ENCODE measurements around the gene ACTRT2. TPM values are rescaled to one million over a fixed set of nuclear protein-coding genes. Genes with fewer than 3 reads are reported as not detected.

ACTRT2 gene
- total RNA-seq, 1 donor from 2014 or later = not detected

DNA sequence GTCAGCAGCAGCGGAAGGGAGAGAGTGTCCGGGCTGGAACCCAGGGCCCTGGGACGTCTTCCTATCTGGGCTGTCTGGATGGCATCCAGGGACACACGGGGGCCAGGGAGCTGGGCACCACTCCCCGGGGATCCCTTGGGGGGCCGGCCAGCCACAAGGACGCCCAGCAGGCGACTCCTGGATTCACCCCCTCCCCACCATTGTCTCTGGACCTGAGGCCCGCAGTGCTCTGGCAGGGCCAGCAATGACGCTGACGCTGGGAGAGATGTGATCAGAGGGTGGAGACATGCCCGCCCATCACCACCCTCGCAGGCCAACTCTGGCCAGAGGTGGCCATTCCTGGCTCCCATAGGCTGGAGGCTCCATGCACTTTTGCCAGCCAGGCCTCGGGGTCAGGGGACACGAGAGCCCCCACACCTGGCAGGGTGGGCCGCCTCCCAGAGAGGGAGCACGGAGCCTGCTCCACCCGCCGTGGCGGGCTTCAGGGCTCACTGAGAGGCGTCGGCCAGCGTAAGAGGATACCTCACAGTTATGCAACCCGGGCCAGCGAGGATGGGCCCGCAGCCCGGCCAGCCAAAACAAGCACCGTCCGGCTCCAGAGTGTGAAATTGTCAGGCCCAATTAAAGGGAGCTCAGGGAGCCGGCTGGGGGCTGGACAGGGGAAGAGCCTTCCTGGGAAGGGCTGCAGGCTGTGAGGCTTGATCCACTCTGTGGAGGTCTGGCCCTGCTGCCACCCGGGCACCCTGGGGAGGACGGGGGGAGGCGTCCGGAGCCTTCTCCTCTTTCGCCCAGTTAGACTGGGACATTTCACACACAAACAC lies 10.3 kb downstream of the ACTRT2 start:
- H3K9me3 ChIP-seq (ENCODE audit: control insufficient read depth in 3 of 3, low read length in 3 of 3) = no peaks in the 10 kb centered on the region
- H3K4me1 ChIP-seq (ENCODE audit: control insufficient read depth in 3 of 3, insufficient read depth in 3 of 3, low read length in 3 of 3) = peaks cover 5 to 10% (median 10%) of the 10 kb centered on the region in 3 donors
- H3K9ac ChIP-seq (ENCODE audit: low read depth in 1 of 3, low read length in 3 of 3) = peak overlapping the region in 1 of 3 donors; percentile 62
- no peak overlapping the region for H3K4me3 ChIP-seq (ENCODE audit: low read length in 3 of 3)
- H3K27me3 ChIP-seq (ENCODE audit: control insufficient read depth in 3 of 3, insufficient read depth in 3 of 3, low read length in 3 of 3) = peaks cover 26 to 80% (median 76%) of the 10 kb centered on the region in 3 donors
- no peak overlapping the region for H3K27ac ChIP-seq (ENCODE audit: low read depth, low read length)
- H3K36me3 ChIP-seq (ENCODE audit: control insufficient read depth in 3 of 3, insufficient read depth in 3 of 3, low read length in 3 of 3) = no peaks in the 10 kb centered on the region

DNA sequence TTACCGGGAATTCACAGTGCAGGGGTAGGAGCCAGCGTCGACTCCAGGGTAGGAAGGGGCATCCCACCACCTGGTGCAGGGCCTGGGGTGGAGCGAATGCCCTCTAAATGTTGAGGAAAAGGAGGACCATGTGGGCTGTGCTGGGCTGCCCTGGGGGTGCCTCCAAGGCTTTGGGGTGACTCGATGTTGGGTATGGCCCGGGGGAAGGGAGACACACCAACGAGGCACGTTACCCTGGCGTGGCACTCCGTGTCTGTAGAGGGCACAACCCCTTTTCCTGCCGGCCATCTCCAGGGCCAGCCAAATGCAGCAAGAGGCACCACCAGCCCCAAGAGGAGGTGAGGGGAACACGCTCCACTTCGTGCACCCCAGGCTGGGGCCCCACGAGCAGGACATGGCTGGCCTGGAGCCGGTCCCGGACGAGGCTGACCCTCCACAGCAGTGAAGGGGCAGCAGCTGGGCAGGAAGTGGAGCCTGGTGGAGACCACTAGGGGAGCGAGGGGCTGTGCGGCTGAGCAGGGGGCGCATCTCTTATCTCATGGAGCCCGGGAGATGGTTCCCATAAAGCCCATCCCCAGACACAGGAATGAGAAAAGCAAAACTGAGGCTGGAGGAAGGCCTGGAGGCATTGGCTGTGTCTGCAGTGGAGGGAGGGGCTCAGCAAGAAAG lies 11.2 kb downstream of the ACTRT2 start:
- H3K27me3 ChIP-seq (ENCODE audit: control insufficient read depth in 3 of 3, insufficient read depth in 3 of 3, low read length in 3 of 3) = peaks cover 35 to 82% (median 80%) of the 10 kb centered on the region in 3 donors
- no peaks in the 10 kb centered on the region for H3K36me3 ChIP-seq (ENCODE audit: control insufficient read depth in 3 of 3, insufficient read depth in 3 of 3, low read length in 3 of 3)
- H3K4me3 ChIP-seq (ENCODE audit: low read length in 3 of 3) = no peak overlapping the region
- H3K27ac ChIP-seq (ENCODE audit: low read depth, low read length) = no peak overlapping the region
- H3K9me3 ChIP-seq (ENCODE audit: control insufficient read depth in 3 of 3, low read length in 3 of 3) = no peaks in the 10 kb centered on the region
- H3K9ac ChIP-seq (ENCODE audit: low read depth in 1 of 3, low read length in 3 of 3) = peak overlapping the region in 1 of 3 donors; percentile 62
- H3K4me1 ChIP-seq (ENCODE audit: control insufficient read depth in 3 of 3, insufficient read depth in 3 of 3, low read length in 3 of 3) = peaks cover 5 to 10% (median 10%) of the 10 kb centered on the region in 3 donors

DNA sequence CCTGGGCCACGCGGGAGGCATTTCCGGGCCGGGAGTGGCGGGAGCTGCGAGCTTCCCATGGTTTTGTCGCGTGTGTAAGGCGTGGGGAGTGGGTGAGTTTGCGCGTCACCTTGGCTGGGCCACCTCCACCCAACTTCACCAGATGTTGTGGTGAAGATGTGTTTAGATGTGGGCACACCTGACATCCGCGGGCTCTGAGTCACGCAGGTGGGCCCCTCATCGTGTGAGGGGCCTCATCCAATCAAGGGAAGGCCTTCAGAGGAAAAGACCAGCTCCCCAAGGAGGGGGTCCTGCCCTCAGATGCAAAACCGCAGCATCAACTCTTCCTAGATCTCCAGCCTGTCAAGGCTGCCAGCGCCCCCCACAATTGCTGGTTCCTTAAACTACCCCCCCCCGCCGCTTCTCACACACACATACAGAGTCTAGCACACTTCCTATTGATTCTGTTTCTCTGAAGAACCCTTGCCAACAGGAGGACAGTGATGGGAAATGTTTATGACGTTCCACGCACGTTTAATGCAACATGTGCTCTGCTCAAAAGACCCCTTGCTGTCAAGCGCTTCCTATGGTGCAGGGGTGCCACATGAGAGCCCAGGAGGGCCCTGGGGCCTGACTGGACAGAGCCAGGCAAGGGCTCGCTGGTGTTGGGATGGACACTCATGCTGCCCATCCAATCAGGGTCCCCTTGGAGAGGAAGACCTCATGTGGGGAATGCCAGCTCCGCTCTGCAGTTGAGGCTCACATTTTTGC lies 11.9 kb downstream of the ACTRT2 start:
- Histone ChIP-seq H3K9me3 (ENCODE audit: control insufficient read depth in 3 of 3, low read length in 3 of 3) (no peaks in the 10 kb centered on the region), H3K36me3 (ENCODE audit: control insufficient read depth in 3 of 3, insufficient read depth in 3 of 3, low read length in 3 of 3) (no peaks in the 10 kb centered on the region), H3K4me3 (ENCODE audit: low read length in 3 of 3) (no peak overlapping the region), H3K4me1 (ENCODE audit: control insufficient read depth in 3 of 3, insufficient read depth in 3 of 3, low read length in 3 of 3) (peaks cover 5 to 10% (median 10%) of the 10 kb centered on the region in 3 donors), H3K27me3 (ENCODE audit: control insufficient read depth in 3 of 3, insufficient read depth in 3 of 3, low read length in 3 of 3) (peaks cover 40 to 83% (median 82%) of the 10 kb centered on the region in 3 donors), H3K9ac (ENCODE audit: low read depth in 1 of 3, low read length in 3 of 3) (no peak overlapping the region), H3K27ac (ENCODE audit: low read depth, low read length) (no peak overlapping the region)

DNA sequence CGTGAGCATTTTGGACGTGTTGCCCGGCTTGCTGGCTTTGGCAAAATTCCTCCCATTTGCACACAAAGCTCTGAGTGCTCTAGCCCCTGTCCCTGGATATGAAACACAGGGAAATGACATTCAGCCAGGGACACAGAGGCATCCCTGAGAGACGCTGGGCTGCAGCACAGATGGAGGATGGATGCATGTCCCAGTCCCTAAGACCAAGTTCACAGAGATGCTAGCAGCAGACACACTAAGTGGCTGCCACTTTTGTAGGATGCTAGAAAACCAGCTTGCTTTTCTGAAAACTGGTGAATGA lies 12.5 kb downstream of the ACTRT2 start:
- Histone ChIP-seq H3K9me3 (ENCODE audit: control insufficient read depth in 3 of 3, low read length in 3 of 3) (no peaks in the 10 kb centered on the region), H3K27ac (ENCODE audit: low read depth, low read length) (no peak overlapping the region), H3K9ac (ENCODE audit: low read depth in 1 of 3, low read length in 3 of 3) (no peak overlapping the region), H3K27me3 (ENCODE audit: control insufficient read depth in 3 of 3, insufficient read depth in 3 of 3, low read length in 3 of 3) (peaks cover 45 to 82% (median 81%) of the 10 kb centered on the region in 3 donors), H3K36me3 (ENCODE audit: control insufficient read depth in 3 of 3, insufficient read depth in 3 of 3, low read length in 3 of 3) (no peaks in the 10 kb centered on the region), H3K4me3 (ENCODE audit: low read length in 3 of 3) (no peak overlapping the region), H3K4me1 (ENCODE audit: control insufficient read depth in 3 of 3, insufficient read depth in 3 of 3, low read length in 3 of 3) (peaks cover 5 to 10% (median 10%) of the 10 kb centered on the region in 3 donors)

DNA sequence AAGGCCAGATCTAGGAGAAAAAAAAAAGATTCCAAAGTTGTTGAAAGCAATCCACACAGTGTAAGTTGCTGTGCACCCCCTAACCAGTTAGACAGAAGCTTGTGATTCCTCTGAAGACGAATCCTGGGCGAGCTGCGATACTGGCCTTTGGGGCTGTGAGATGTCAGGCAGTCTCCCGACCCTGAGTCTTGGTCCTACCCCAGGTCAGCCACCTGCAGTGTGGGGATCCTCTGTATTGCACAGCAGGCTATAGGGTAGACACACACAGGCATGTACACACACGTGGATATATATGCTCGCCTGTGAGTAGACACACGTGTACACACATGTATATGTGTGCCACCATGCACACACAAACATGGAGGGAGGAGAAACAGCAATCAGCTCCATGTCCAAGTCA lies 12.9 kb downstream of the ACTRT2 start:
- Histone ChIP-seq H3K9ac (ENCODE audit: low read depth in 1 of 3, low read length in 3 of 3) (no peak overlapping the region), H3K27me3 (ENCODE audit: control insufficient read depth in 3 of 3, insufficient read depth in 3 of 3, low read length in 3 of 3) (peaks cover 45 to 83% (median 83%) of the 10 kb centered on the region in 3 donors), H3K27ac (ENCODE audit: low read depth, low read length) (no peak overlapping the region), H3K9me3 (ENCODE audit: control insufficient read depth in 3 of 3, low read length in 3 of 3) (no peaks in the 10 kb centered on the region), H3K4me3 (ENCODE audit: low read length in 3 of 3) (no peak overlapping the region), H3K36me3 (ENCODE audit: control insufficient read depth in 3 of 3, insufficient read depth in 3 of 3, low read length in 3 of 3) (no peaks in the 10 kb centered on the region), H3K4me1 (ENCODE audit: control insufficient read depth in 3 of 3, insufficient read depth in 3 of 3, low read length in 3 of 3) (peaks cover 5 to 10% (median 10%) of the 10 kb centered on the region in 3 donors)

DNA sequence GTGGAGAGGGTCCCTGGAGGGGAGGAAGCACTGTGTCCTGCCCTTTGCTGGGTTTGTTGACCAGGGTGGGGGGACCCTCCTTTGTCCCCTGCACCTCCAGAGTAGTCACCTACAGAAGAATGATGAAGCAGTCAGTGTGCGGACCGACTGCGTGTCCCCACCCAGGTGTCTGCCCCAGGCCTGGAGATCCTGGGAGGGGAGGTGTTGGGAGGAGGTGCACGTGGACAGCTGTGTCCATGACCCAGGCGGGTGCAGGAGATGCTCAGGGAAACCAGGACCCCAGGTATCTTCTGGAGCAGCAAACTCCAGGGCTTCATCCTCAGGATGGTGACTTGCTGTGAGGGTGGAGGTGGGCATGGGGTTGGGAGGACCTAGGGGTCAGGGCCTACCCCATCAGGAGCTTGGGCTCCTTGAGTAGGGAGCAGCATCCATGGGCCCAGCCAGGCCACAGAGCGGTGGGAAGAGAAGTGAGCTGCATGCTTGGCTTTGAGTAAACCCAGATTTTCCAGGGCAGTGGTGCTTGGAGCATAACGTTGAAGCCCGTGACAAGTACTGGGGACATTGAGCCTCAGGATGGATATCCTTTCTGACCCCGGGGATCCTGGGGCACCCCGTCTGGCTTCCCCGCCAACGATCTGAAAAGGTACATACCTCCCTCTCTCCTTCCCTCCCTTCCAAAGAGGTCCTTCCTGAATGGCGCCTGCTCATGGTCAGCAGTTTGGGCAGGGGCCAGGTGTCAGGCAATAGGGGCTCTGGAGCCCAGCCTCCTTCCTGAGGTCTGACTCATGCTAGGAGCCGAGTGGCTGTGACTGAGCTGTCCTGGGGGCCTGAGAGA lies 13.7 kb downstream of the ACTRT2 start:
- Histone ChIP-seq H3K9ac (ENCODE audit: low read depth in 1 of 3, low read length in 3 of 3) (no peak overlapping the region), H3K36me3 (ENCODE audit: control insufficient read depth in 3 of 3, insufficient read depth in 3 of 3, low read length in 3 of 3) (no peaks in the 10 kb centered on the region), H3K27ac (ENCODE audit: low read depth, low read length) (no peak overlapping the region), H3K4me1 (ENCODE audit: control insufficient read depth in 3 of 3, insufficient read depth in 3 of 3, low read length in 3 of 3) (peaks cover 5 to 10% (median 10%) of the 10 kb centered on the region in 3 donors), H3K9me3 (ENCODE audit: control insufficient read depth in 3 of 3, low read length in 3 of 3) (no peaks in the 10 kb centered on the region), H3K27me3 (ENCODE audit: control insufficient read depth in 3 of 3, insufficient read depth in 3 of 3, low read length in 3 of 3) (peaks cover 45 to 82% (median 78%) of the 10 kb centered on the region in 3 donors), H3K4me3 (ENCODE audit: low read length in 3 of 3) (no peak overlapping the region)

DNA sequence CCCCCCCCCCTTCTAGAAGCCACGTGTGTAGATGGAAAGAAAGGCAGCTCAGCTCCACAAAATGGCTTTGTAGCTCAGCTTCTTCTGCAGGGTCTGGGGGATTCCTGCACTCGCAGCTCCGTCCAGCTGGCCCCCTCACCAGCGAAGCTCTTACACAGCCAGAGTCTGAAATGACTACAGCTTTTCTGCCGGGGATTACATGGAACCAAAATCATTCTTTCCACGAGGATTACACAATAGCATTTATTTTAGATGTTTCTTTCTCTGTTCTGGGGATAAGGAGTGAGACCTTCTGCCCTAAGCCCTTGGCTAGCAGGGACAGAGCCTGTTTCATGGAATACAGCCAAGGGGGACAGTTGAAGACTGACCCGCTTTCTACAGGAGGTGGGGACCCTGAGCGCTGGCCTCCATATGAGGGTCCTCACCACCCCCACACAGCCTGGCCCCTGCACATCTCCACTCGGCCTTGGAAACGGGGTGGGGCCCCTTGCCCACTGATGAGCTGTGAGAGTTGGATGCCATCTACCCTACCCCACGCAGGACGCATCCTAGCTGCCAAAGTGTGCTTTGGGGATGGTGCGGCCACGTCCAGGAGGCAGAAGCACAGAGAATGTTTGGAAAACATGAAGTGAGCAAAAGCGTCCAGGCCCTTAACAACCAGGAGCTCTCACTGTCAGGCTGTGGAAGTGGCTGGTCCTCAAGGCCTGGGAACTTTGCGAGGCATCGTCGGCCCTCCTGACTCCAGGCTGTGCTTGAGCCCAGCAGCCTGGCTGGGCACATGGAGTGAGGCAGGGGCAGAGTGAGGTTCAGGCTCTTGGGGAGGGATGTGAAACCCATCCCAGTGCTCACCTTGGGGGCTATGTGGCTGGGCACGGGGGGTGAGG lies 14.5 kb downstream of the ACTRT2 start:
- Histone ChIP-seq H3K27ac (ENCODE audit: low read depth, low read length) (no peak overlapping the region), H3K4me1 (ENCODE audit: control insufficient read depth in 3 of 3, insufficient read depth in 3 of 3, low read length in 3 of 3) (peaks cover 5 to 10% (median 10%) of the 10 kb centered on the region in 3 donors), H3K27me3 (ENCODE audit: control insufficient read depth in 3 of 3, insufficient read depth in 3 of 3, low read length in 3 of 3) (peaks cover 38 to 77% (median 72%) of the 10 kb centered on the region in 3 donors)

DNA sequence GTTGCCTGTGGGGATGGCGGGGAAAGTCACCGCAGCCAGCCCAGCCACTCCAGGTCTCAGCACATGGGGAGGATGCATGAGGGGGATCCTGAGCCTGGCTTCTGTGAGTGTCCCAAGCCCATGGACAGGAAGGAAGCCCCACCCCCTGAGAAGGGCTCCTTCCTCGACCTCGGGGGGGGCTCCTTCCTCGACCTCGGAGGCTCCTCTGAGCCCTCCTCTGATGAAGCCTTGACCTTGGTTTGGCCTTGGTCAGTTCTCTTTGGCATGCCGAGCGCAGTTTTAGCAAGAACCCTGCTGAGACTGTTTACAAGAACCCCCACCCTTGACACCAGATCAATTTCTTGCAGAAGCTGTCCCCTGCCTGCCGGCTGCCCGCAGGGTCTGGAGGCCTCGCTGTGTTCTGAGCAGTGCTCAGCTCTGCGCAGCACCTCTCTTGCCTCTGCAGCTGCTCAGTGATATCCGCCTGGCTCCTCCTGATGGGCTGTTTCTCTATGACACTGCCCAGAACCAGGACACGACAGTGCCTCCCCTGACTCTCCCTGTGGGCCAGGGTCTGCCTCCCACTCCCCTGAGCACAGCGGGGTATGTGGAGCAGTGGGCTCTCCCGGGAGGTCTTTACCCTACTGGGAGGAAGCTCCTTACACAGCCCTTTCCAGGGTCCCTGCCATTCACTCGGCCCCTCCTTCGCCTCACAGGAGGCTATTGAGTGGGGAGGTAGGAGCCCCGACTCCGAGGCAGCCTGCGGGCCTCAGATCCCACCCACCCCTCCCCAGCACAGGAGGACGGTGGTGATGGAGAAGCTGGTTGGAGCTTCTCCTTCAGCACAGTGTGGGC lies 15.4 kb downstream of the ACTRT2 start:
- Histone ChIP-seq H3K27me3 (ENCODE audit: control insufficient read depth in 3 of 3, insufficient read depth in 3 of 3, low read length in 3 of 3) (peaks cover 34 to 72% (median 67%) of the 10 kb centered on the region in 3 donors), H3K36me3 (ENCODE audit: control insufficient read depth in 3 of 3, insufficient read depth in 3 of 3, low read length in 3 of 3) (no peaks in the 10 kb centered on the region), H3K27ac (ENCODE audit: low read depth, low read length) (no peak overlapping the region), H3K9me3 (ENCODE audit: control insufficient read depth in 3 of 3, low read length in 3 of 3) (no peaks in the 10 kb centered on the region), H3K9ac (ENCODE audit: low read depth in 1 of 3, low read length in 3 of 3) (no peak overlapping the region), H3K4me1 (ENCODE audit: control insufficient read depth in 3 of 3, insufficient read depth in 3 of 3, low read length in 3 of 3) (peaks cover 5 to 8% (median 7%) of the 10 kb centered on the region in 3 donors), H3K4me3 (ENCODE audit: low read length in 3 of 3) (no peak overlapping the region)

More for the DNA sequence above, 14.5 kb downstream of the ACTRT2 start:
- H3K36me3 ChIP-seq (ENCODE audit: control insufficient read depth in 3 of 3, insufficient read depth in 3 of 3, low read length in 3 of 3) = no peaks in the 10 kb centered on the region
- H3K9ac ChIP-seq (ENCODE audit: low read depth in 1 of 3, low read length in 3 of 3) = no peak overlapping the region
- no peak overlapping the region for H3K4me3 ChIP-seq (ENCODE audit: low read length in 3 of 3)
- no peaks in the 10 kb centered on the region for H3K9me3 ChIP-seq (ENCODE audit: control insufficient read depth in 3 of 3, low read length in 3 of 3)

Measured in skeletal muscle tissue (tissue), 4 donors.